ENCODE measurements around the gene TPCN2.

Gene TPCN2

GRCh38 chr11:69057801-69058200 lies 9.1 kb downstream of the TPCN2 start:
- Histone ChIP-seq H3K4me3 (no peak overlapping the region), H3K27me3 (no peaks in the 10 kb centered on the region), H3K27ac (no peak overlapping the region), H3K4me1 (peaks cover 0 to 16% (median 9%) of the 10 kb centered on the region in 4 donors), H3K9me3 (no peaks in the 10 kb centered on the region), H3K36me3 (peaks cover 25 to 78% (median 68%) of the 10 kb centered on the region in 3 donors)
- intact Hi-C loops (cut with DNase I; ENCODE audit: low total_unique reads), result no loop called here
- TF ChIP-seq, protein P1, sequence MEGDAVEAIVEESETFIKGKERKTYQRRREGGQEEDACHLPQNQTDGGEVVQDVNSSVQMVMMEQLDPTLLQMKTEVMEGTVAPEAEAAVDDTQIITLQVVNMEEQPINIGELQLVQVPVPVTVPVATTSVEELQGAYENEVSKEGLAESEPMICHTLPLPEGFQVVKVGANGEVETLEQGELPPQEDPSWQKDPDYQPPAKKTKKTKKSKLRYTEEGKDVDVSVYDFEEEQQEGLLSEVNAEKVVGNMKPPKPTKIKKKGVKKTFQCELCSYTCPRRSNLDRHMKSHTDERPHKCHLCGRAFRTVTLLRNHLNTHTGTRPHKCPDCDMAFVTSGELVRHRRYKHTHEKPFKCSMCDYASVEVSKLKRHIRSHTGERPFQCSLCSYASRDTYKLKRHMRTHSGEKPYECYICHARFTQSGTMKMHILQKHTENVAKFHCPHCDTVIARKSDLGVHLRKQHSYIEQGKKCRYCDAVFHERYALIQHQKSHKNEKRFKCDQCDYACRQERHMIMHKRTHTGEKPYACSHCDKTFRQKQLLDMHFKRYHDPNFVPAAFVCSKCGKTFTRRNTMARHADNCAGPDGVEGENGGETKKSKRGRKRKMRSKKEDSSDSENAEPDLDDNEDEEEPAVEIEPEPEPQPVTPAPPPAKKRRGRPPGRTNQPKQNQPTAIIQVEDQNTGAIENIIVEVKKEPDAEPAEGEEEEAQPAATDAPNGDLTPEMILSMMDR (IDR thresholded peaks at IDR 0.05), result no peak
- no peak for DNase-seq

DNA sequence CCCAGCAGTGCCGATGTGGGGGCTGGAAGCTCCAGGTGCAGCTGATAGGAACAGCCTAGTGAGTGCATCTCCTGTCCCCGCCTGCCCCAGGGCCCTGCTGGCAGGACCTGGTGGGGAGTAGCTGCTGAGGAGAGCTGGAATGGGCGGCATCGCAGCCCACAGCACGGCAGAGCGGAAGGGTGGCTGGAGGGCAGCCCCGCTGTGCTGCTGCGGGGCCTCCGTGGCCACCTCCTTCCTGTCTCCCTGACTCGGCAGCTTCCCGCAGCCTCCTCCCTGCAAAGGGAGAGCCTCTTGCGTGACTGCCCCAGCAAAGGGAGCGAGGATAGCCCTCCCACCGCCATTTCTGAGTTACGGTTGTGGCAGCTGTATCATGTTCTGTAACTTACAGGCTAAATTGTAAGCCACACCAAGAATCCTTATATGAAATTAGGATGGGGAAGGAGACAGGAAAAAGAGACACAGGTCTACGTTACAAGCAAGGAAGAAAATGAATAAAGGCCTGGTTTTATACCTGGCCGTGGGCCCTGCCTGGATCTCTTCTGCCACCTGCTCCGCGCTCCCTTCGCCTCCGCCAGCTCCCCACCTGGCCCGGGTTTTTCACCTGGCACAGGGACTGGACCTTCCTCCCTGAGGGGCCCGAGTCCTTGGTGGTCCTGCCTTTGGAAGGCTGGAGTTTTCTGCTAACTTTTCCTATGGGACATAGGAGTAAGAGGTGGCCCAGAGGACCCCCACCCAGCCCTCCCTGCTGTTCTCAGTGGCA lies 10.0 kb downstream of the TPCN2 start:
- no peak for DNase-seq
- intact Hi-C loops (cut with DNase I; ENCODE audit: low total_unique reads), result no loop called here
- no peaks in the 10 kb centered on the region for H3K27me3 ChIP-seq
- no peak overlapping the region for H3K4me3 ChIP-seq
- peaks cover 0 to 7% (median 3%) of the 10 kb centered on the region in 4 donors for H3K4me1 ChIP-seq
- peaks cover 29 to 81% (median 76%) of the 10 kb centered on the region in 3 donors for H3K36me3 ChIP-seq
- TF ChIP-seq, protein P1 (IDR thresholded peaks at IDR 0.05), result no peak
- no peaks in the 10 kb centered on the region for H3K9me3 ChIP-seq
- H3K27ac ChIP-seq, result no peak overlapping the region

GRCh38 chr11:69059429-69059828 lies 10.7 kb downstream of the TPCN2 start:
- peaks cover 31 to 81% (median 76%) of the 10 kb centered on the region in 3 donors for H3K36me3 ChIP-seq
- no peak for DNase-seq

GRCh38 chr11:69059985-69060384 lies 11.3 kb downstream of the TPCN2 start:
- H3K36me3 ChIP-seq, result peaks cover 27 to 78% (median 74%) of the 10 kb centered on the region in 3 donors
- no peak overlapping the region for H3K4me3 ChIP-seq
- TF ChIP-seq, protein P1 (IDR thresholded peaks at IDR 0.05), result no peak
- no peak for DNase-seq
- peaks cover 0 to 7% (median 3%) of the 10 kb centered on the region in 4 donors for H3K4me1 ChIP-seq
- no peaks in the 10 kb centered on the region for H3K9me3 ChIP-seq
- H3K27me3 ChIP-seq, result no peaks in the 10 kb centered on the region
- intact Hi-C loops (cut with DNase I; ENCODE audit: low total_unique reads), result no loop called here
- H3K27ac ChIP-seq, result no peak overlapping the region

More at GRCh38 chr11:69059429-69059828, 10.7 kb downstream of the TPCN2 start:
- Histone ChIP-seq H3K4me1 (peaks cover 0 to 7% (median 3%) of the 10 kb centered on the region in 4 donors), H3K9me3 (no peaks in the 10 kb centered on the region), H3K27me3 (no peaks in the 10 kb centered on the region), H3K27ac (no peak overlapping the region), H3K4me3 (no peak overlapping the region)
- TF ChIP-seq, protein P1 (IDR thresholded peaks at IDR 0.05), result no peak
- intact Hi-C loops (cut with DNase I; ENCODE audit: low total_unique reads), result no loop called here

GRCh38 chr11:69060806-69061712 lies 12.3 kb downstream of the TPCN2 start:
- Histone ChIP-seq H3K4me1 (peaks cover 0 to 3% (median 0%) of the 10 kb centered on the region in 4 donors), H3K36me3 (peaks cover 18 to 74% (median 63%) of the 10 kb centered on the region in 3 donors), H3K4me3 (no peak overlapping the region), H3K27ac (no peak overlapping the region), H3K27me3 (no peaks in the 10 kb centered on the region), H3K9me3 (no peaks in the 10 kb centered on the region)
- TF ChIP-seq, protein P1 (IDR thresholded peaks at IDR 0.05), result no peak
- intact Hi-C loops (cut with DNase I; ENCODE audit: low total_unique reads), result no loop called here
- no peak for DNase-seq

Data from tibial artery (tissue), 4 donors.